Gastroesophageal sphincter (tissue), 3 donors: ENCODE results near the gene MAPK7.

ENCODE experiments used
- EP300 ChIP-seq: sonication (generic); formaldehyde crosslinking; IDR thresholded peaks from one replicate; pipeline ENCODE4 v1.6.1; 2017; ENCODE audit warnings: antibody characterized with exemption, mild to moderate bottlenecking
- POLR2A ChIP-seq, 2 donors: fragments of 450-650 bp; IDR thresholded peaks; one replicate each; pipeline ENCODE4 v1.6.1; 2017; ENCODE audit warnings: antibody characterized with exemption in 2 of 2, mild to moderate bottlenecking in 2 of 2, moderate library complexity in 1 of 2
- POLR2AphosphoS5 ChIP-seq: sonication (generic); formaldehyde crosslinking; IDR thresholded peaks from one replicate; pipeline ENCODE4 v1.6.1; 2017; ENCODE audit warnings: antibody characterized with exemption
- TF ChIP-seq, protein P1 (sequence below), 4 experiments: fragments of 200-600 bp in 2 of 4; fragments of 450-650 bp in 2 of 4; sonication (generic) in 1 of 4; IDR thresholded peaks; one replicate each; pipeline ENCODE4 v1.5.1; 2017 to 2019; ENCODE audit warnings: antibody characterized with exemption in 4 of 4, mild to moderate bottlenecking in 2 of 4, moderate library complexity in 2 of 4

DNA sequence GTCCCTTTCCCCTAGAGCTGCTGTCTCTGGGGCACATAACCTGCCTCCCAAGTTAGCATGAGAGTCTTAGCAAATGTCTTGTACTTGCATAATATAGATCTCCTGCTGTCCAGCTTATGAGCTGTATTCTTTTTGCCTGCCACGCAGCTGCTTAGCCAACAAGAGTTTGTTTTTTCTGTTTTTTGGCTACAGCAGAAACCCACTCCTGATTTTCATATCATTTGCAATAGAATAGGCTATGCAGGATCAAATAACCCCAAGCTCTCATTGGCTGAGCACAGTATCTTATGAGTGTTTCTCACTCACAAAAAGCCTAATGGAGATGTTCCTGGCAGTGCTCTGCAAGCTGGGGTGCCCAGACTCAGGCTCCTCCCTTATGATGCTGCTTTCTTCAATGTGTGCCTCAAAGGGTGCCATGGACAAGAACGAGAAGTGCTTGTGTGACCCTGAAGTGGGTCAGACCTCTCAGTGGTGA is 38.9 kb upstream of the MAPK7 start:
- no peak for TF ChIP-seq EP300
- TF ChIP-seq, protein P1, sequence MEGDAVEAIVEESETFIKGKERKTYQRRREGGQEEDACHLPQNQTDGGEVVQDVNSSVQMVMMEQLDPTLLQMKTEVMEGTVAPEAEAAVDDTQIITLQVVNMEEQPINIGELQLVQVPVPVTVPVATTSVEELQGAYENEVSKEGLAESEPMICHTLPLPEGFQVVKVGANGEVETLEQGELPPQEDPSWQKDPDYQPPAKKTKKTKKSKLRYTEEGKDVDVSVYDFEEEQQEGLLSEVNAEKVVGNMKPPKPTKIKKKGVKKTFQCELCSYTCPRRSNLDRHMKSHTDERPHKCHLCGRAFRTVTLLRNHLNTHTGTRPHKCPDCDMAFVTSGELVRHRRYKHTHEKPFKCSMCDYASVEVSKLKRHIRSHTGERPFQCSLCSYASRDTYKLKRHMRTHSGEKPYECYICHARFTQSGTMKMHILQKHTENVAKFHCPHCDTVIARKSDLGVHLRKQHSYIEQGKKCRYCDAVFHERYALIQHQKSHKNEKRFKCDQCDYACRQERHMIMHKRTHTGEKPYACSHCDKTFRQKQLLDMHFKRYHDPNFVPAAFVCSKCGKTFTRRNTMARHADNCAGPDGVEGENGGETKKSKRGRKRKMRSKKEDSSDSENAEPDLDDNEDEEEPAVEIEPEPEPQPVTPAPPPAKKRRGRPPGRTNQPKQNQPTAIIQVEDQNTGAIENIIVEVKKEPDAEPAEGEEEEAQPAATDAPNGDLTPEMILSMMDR (IDR thresholded peaks at IDR 0.05): no peak
- no peak for TF ChIP-seq POLR2A (IDR thresholded peaks at IDR 0.05)
- no peak for TF ChIP-seq POLR2AphosphoS5
